Subcutaneous abdominal adipose tissue (tissue), 5 donors: ENCODE data around the gene CCDC186.

ENCODE experiments used
- H3K27ac ChIP-seq: one replicate; pipeline ENCODE4 v1.7.0; 2013; ENCODE audit warnings: low read depth, mild to moderate bottlenecking, inconsistent platforms, low read length, moderate library complexity
- H3K27me3 ChIP-seq, 5 donors: one replicate each; pipeline ENCODE4 v1.7.0; 2013; ENCODE audit warnings: low read length in 5 of 5, inconsistent platforms in 1 of 5; ENCODE audit not compliant: control insufficient read depth in 5 of 5, insufficient read depth in 4 of 5
- H3K36me3 ChIP-seq, 5 donors: one replicate each; pipeline ENCODE4 v1.7.0; 2013; ENCODE audit warnings: low read length in 5 of 5; ENCODE audit not compliant: control insufficient read depth in 5 of 5, insufficient read depth in 5 of 5
- H3K4me1 ChIP-seq, 5 donors: one replicate each; pipeline ENCODE4 v1.7.0; 2013; ENCODE audit warnings: low read length in 5 of 5, mild to moderate bottlenecking in 3 of 5, moderate library complexity in 1 of 5; ENCODE audit not compliant: control insufficient read depth in 5 of 5, insufficient read depth in 5 of 5
- H3K4me3 ChIP-seq, 5 donors: one replicate each; pipeline ENCODE4 v1.7.0; 2013; ENCODE audit warnings: low read length in 5 of 5, low read depth in 1 of 5
- H3K9ac ChIP-seq, 5 donors: one replicate each; pipeline ENCODE4 v1.7.0; 2013; ENCODE audit warnings: low read length in 5 of 5, mild to moderate bottlenecking in 4 of 5, moderate library complexity in 3 of 5
- H3K9me3 ChIP-seq, 5 donors: one replicate each; pipeline ENCODE4 v1.7.0; 2013; ENCODE audit warnings: low read length in 5 of 5; ENCODE audit not compliant: control insufficient read depth in 5 of 5
- donor health status: healthy.
- donor health status: healthy.
- donor health status: healthy.
- donor health status: healthy.
- donor health status: healthy.

Gene CCDC186

DNA sequence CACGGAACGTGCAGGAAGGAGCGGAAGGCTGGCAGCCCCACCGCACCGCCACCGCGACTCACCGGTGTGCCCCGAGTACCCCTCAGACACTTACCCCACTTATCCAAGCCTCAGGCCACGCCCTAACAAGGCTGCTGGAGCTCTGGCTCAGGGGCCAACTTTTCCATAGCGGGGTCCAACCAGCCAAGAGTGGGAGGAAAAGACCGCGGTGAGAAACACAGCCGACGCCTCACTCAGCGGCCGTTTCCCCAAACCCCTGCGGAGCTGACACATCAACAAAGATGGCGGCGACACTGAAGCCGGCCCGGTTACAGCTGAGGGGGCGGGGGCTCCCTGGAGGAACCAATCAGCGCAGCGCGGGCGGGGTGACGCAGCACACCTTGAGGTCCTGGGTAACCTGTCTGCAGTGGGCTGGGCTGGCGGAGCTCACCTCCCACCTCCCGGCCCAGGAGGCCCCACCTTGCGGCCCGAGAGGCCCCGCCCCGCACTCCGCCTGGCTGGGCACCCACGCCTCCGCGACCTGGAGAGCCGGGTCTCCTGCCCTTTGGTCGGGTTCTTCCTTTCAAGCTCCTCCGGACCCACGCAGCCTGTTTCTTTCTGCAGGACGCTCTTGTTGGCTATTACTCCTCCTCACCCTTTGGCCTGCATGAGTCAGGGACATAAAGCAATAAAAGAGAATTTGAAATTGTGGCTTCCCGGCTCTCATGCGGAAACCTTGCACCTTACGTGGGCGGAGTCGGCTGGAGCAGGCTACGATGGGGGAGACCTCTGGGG lies at the start of gene CCDC186:
CCDC186 (minus strand) TSS at position 283 of the 774 bp plus-strand sequence. CDS start 10,935 bp downstream, outside the sequence.
- no peaks in the 10 kb centered on the region for H3K36me3 ChIP-seq
- peaks cover 2 to 29% (median 21%) of the 10 kb centered on the region in 5 donors for H3K4me1 ChIP-seq
- H3K9ac ChIP-seq: peak within 1 kb of the TSS; percentile 87 to 98 (median 93)
- peak within 1 kb of the TSS; percentile 95 to 100 (median 97) for H3K4me3 ChIP-seq
- no peaks in the 10 kb centered on the region for H3K27me3 ChIP-seq
- peak within 1 kb of the TSS; percentile 81 for H3K27ac ChIP-seq
- no peaks in the 10 kb centered on the region for H3K9me3 ChIP-seq

DNA sequence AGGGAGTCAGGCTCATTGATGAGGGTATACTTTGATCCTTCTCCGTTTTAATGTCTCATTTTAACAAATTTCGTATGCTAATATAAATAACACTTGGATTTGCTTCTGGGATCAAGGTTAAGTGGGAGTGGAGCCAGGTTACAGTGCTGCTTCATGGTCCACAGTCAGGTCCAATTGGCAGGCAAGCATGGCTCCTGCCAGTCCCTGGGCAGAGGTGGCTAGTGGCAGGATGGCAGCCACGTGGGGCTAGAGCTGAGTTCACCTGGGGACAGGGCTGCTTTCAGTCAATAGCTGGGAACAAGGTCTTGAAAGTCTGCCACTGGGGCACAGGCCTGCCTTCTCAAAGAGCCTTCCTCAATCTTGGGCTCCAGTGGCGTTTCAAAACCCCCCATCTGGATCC lies 49.1 kb upstream of the CCDC186 start:
- Histone ChIP-seq H3K9ac (no peak overlapping the region), H3K4me1 (no peaks in the 10 kb centered on the region), H3K27me3 (peaks cover 0 to 2% (median 0%) of the 10 kb centered on the region in 5 donors), H3K9me3 (no peaks in the 10 kb centered on the region), H3K36me3 (no peaks in the 10 kb centered on the region), H3K4me3 (no peak overlapping the region), H3K27ac (no peak overlapping the region)

DNA sequence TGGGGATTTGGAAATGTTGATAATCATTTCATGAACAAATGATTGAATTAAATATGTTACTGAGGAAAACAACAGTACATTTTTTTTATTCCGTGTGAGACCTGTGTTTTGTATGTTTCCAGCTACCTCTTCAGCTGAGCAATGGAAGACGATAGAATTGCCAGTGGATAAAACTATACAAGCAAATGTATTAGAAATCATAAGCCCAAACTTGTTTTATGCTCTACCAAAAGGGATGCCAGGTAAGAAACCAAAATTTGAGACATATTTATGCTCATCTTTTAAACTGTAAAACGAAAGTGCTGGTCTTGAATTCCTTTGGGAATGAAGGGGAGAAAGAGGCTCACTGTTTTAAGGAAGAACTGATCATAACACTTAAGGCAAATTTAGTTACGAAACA lies 47.2 kb upstream of the CCDC186 start:
- Histone ChIP-seq H3K27me3 (peaks cover 0 to 4% (median 2%) of the 10 kb centered on the region in 5 donors), H3K27ac (no peak overlapping the region), H3K9ac (no peak overlapping the region), H3K36me3 (no peaks in the 10 kb centered on the region), H3K9me3 (no peaks in the 10 kb centered on the region), H3K4me3 (no peak overlapping the region), H3K4me1 (no peaks in the 10 kb centered on the region)

DNA sequence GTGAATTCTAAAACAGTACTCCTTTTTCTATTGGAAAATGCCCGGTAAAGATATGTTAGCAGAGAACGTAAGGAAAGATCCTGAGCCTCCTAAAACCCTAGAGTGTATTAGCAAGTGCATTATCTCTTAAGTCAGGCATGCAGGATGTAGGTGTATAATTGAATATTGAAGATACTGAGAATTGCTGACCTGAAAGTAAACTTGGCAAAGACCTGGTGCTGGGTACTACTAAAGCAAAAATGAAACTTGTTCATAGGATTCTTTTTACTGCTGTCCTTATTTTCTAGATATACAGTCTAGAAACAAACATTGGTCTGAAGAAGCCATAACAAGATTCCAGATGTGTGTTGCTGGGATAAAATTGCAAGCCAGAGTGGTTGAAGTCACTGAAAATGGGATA lies 46.3 kb upstream of the CCDC186 start:
- Histone ChIP-seq H3K36me3 (no peaks in the 10 kb centered on the region), H3K9ac (no peak overlapping the region), H3K27ac (no peak overlapping the region)

DNA sequence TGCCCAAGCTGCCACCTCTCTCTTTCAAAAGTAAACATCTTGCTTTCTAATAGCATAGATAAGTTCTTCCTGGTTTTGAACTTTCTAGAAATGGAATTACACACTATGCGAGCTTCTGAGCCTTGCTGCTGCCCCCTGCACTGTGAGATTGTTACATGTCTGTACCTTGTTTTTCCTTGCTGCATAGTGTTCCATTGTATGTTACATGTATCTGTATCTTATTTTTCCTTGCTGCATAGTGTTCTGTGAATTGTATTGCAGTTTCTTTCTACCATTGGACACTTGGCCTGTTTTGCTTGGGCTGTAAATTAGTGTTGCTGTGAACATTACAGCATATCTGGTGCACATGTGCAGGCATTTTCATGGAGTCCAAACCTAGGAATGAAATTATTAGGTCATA lies 41.0 kb upstream of the CCDC186 start:
- H3K4me1 ChIP-seq: no peaks in the 10 kb centered on the region
- H3K9ac ChIP-seq: no peak overlapping the region
- H3K9me3 ChIP-seq: no peaks in the 10 kb centered on the region
- H3K27ac ChIP-seq: no peak overlapping the region
- no peaks in the 10 kb centered on the region for H3K36me3 ChIP-seq
- H3K4me3 ChIP-seq: no peak overlapping the region
- H3K27me3 ChIP-seq: peaks cover 0 to 4% (median 0%) of the 10 kb centered on the region in 5 donors

More for the DNA sequence above, 46.3 kb upstream of the CCDC186 start:
- no peaks in the 10 kb centered on the region for H3K9me3 ChIP-seq
- peaks cover 0 to 4% (median 2%) of the 10 kb centered on the region in 5 donors for H3K27me3 ChIP-seq
- no peak overlapping the region for H3K4me3 ChIP-seq
- no peaks in the 10 kb centered on the region for H3K4me1 ChIP-seq

DNA sequence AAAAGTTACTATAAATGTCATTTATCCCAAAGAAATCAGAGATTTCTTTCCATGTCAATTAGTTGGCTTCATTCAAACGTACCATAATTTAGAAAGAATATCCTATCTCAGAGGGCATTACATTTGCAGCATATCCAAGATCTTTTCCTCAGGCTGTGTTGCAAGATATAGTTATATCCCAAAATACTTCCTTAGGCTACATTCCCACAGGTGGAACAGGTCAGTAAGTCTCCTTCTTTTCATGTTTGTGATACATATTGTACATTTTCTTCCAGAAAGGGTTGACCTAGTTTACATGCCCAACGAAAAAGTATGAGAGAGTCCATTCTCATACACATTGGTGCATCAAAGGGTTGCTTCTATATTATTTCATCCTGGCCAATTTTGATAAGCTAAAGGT lies 38.1 kb upstream of the CCDC186 start:
- Histone ChIP-seq H3K4me3 (no peak overlapping the region), H3K9ac (no peak overlapping the region), H3K27ac (no peak overlapping the region)

DNA sequence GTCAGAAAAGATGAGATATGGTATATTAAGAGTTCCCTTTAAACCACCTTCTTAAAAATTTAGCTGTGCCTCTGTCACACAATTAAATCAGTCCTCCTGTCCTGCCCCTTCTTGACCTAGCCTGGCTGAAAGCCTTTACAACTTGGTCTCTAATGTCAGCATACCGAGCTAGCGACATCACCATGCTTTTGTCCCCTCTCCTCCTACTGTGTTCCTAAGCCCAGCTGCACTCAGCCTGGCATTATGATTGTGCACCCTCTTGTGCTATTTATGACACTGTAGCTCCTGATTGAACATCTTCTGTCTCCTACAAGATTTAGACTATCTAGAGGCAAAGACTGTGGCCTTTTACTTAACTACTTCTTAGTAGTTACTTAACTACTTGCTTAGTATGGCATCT lies 34.3 kb upstream of the CCDC186 start:
- Histone ChIP-seq H3K9me3 (no peaks in the 10 kb centered on the region), H3K4me3 (no peak overlapping the region), H3K9ac (no peak overlapping the region), H3K27me3 (no peaks in the 10 kb centered on the region), H3K4me1 (no peaks in the 10 kb centered on the region), H3K27ac (no peak overlapping the region), H3K36me3 (no peaks in the 10 kb centered on the region)

More for the DNA sequence above, 38.1 kb upstream of the CCDC186 start:
- no peaks in the 10 kb centered on the region for H3K4me1 ChIP-seq
- H3K27me3 ChIP-seq: no peaks in the 10 kb centered on the region
- H3K9me3 ChIP-seq: no peaks in the 10 kb centered on the region
- no peaks in the 10 kb centered on the region for H3K36me3 ChIP-seq

DNA sequence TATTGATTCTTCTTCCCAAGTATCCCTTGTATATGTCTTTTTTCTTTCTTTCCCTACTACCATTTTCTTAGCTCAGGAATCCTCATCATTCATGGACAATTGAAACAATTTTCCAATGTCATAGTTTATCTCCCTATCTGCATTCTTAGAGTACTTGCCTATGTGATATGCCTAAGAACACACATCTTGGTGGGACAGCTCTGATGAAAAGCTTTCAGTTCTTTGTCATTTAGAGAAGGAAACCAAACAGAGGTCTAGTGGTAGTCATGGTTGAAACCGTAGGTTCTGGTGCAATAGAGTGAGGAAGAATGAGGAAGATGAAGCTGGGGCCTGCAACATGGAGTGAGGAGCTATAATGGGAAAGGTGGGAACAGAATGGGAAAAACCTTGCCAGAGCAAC lies 33.3 kb upstream of the CCDC186 start:
- Histone ChIP-seq H3K9me3 (no peaks in the 10 kb centered on the region), H3K36me3 (no peaks in the 10 kb centered on the region), H3K9ac (no peak overlapping the region), H3K4me3 (no peak overlapping the region), H3K4me1 (no peaks in the 10 kb centered on the region), H3K27me3 (no peaks in the 10 kb centered on the region), H3K27ac (no peak overlapping the region)

DNA sequence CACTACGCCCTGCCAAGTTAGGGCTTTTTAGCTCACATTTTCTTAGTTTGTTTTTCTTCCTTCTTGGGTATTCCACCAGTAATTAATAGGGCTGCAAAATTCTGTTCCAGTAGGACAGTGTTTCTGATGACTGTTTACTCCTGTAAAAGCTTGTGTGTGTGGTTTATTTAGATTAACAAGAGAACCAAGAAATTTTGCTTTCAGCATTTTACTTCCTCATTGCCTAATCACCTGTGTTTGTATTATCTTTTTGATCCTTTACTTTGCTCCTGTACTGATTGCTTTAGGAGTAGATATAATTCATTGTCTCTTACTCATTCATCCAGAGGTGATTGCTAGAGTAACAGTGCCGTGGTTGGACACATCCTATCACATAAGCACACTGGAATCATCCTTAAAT lies 32.9 kb upstream of the CCDC186 start:
- no peaks in the 10 kb centered on the region for H3K27me3 ChIP-seq
- no peaks in the 10 kb centered on the region for H3K36me3 ChIP-seq
- no peaks in the 10 kb centered on the region for H3K9me3 ChIP-seq
- H3K4me1 ChIP-seq: no peaks in the 10 kb centered on the region
- no peak overlapping the region for H3K4me3 ChIP-seq
- H3K9ac ChIP-seq: no peak overlapping the region
- no peak overlapping the region for H3K27ac ChIP-seq

DNA sequence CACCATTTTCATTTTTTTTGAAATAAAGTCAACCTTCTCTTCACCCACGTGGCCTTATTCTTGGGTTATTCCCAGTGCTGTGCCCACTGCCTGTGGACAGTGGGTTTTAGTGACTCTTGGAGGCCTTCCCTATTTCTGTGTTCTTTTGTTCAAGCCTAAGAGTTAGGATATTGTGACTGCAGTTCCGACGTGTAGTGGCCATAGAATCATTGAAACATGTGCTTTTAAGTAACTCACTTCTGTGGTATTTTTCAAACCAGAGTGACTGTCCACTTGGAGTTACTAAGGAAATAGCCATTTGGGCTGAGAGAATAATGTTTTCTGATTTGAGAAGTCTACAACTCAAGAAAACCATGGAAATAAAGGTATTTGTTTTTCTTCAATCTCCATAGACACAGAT lies 28.8 kb upstream of the CCDC186 start:
- Histone ChIP-seq H3K4me1 (no peaks in the 10 kb centered on the region), H3K9me3 (no peaks in the 10 kb centered on the region), H3K36me3 (no peaks in the 10 kb centered on the region), H3K9ac (no peak overlapping the region), H3K27ac (no peak overlapping the region), H3K27me3 (no peaks in the 10 kb centered on the region), H3K4me3 (no peak overlapping the region)
